ENCODE results near the gene ABLIM3.

Gene ABLIM3

DNA sequence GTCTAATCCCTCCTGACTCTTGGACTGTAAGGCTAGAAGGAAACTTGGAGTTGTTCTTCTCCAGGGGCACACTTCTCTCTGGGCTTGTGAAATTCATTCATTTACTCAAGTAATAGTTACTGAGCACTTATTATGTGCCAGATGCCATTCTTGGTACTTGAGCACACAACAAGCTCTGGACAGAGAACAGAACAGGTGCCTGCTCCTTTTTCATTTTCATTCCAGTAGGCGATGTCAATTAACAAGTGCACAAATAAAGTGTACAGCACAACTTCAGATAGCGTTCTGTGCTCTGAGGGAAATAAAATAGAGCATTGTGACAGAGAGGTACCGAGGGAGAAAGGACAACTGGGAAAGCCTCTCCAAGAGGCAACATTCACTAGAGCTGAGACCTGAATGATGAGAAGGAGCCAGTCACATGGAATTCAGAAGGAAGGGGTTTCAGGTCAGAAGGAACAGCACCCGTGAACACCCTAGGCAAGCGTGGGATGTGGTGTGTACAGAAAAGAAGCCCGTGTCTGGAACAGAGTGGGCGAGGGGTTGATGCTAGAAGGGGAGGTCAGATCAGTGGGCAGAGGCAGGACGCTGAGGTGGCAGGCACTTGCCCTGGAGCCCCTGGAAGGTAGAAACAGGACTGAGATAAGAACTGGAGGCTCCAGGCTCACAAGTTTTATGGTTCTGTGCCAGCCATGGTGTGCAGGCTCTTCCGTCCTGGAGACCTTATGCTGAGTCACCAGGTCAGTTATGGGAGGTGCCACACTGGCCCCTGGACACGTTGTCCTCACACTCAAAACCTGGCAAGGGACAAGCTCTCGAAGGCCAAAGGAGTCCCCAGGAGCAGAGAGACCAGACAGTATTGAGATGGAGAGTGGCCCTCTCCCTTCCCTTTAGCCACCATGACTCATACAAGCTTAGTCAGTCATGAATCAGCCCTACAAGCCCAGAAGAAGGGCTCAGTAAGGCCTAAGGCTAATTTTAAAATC, 7.2 kb upstream of the ABLIM3 start:
- DNase-seq (ENCODE audit: low read depth) = no peak

DNA sequence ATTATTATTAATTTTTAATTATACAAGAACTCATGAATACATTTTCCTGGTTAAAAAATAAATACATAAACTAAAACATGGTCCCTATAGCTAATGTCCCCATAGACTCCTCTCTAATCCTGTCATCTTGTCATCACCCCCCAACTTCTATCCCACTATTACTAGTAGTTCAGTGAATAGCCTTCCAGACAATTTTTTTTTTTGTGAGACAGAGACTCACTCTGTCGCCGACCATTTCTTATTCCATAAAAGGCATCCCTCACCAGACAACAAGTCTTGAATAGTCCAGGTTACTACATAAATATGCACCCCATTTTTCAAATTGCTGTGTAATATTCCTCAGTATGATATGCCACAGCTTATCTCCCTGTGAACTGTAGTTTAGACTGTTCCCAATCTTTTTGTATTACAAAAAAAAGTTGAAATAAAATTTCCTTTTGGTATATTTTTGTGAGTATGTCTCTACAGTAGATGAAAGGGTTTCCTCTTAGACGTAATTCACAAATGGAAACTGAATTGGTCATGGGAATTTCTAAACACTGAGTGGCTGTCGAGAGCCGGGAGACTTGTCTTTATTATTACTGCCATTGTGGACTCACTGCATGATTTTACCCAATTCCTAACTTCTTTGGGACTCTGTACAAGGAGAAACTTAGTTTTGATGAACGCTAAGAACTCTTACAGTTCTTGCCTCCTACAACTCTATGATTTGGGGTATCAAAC, 6.4 kb upstream of the ABLIM3 start:
- no peak for DNase-seq (ENCODE audit: low read depth)

DNA sequence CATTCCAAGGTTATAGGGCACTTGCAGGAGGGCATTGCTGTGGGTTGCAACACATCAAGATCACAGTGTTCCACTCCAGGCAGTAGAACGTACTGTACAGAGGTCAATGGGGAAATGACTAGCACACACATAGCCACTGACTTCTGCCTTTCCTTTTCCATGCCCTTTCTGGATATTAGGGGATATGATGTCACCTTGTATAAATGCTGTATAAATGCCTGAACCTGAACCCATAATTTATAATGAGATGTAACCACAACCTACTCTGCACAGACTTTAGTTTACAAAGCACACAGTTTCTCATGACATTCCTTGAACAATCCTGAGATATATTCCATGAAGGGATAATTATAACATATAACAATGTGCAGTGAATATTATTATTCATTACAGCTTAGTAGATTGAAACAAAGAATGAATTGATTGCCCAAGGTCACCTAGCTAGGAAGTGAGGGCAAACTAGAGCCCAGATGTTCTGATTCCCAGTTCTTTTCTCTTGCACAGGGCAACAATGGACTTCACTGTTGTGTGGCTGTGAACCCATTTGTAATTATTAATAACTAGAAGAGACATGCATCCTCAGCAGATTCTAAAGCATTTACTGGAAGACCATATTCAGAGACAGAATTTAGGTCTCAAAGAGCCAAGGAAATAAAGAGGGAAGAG, 5.6 kb upstream of the ABLIM3 start:
- DNase-seq (ENCODE audit: low read depth) = no peak

DNA sequence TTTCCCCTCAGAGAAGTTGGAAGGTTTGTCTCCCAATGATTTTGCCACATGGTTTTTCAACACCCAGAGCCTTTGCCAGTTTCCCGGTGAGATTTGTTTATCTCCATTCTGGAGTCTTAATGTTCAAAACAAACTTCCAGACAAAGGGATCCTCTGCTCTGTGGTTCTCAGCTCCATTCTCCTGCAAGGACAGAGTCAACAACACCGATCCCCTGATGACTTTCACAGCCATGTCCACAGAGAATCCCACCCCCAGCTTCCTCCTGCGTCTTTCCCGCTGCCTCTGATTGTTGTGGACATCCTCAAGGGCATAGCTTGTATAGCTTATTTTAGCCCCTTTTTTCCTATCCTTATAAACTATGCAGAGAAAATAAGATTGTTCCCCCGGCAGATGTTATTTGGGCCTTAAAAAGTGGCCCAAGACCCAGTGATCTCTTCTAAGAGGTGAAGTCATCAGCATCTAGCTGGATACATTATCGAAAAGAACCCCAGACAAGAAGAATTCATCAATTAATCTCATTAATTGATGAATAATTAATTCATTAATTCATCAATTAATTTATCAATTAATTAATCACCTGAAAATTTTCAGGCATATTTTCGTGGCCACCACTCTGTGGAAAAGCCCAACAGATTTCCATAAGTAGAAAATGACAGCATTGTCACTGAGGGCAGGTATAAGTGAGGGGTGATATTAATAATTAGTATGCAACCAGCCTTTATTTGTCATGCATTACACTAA, 2.9 kb upstream of the ABLIM3 start:
- DNase-seq (ENCODE audit: low read depth) = no peak

DNA sequence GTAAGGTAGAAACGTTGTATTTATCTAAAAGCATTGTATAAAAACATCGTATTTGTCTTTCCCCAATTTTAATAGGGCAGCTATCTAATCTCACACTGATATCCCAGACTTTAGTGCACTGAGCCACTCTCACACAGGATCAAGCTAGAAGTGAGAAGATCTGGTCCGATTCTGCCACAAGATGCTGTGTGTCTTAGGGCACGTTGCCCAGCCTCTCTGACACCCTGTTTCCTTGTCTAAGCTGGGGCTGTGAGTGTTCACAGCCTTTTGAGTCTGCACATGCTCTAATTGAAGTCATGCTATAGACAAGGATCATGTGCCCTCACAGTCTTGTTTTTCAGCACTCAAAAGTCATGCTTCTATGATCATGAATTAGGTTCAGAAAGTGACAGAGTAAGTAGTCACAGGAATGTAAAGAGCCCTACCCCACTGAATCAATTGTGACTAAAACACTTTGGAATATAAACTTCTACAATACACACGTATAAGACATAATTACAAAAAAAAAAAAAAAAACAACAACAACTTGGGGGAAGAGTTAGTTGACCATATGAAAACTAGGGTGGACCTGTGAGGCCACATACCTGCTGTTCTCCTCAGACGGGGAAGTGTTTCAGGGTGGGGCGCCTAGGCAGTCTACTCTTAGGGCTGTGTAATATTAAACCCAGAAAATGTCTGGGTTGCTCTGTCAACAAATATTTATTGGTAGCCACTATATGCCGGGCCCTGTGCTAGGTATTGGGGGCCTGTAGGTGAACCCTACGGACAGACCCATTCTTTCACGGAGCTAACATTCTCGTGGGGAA, 893 bp upstream of the ABLIM3 start:
- DNase-seq (ENCODE audit: low read depth) = no peak

DNA sequence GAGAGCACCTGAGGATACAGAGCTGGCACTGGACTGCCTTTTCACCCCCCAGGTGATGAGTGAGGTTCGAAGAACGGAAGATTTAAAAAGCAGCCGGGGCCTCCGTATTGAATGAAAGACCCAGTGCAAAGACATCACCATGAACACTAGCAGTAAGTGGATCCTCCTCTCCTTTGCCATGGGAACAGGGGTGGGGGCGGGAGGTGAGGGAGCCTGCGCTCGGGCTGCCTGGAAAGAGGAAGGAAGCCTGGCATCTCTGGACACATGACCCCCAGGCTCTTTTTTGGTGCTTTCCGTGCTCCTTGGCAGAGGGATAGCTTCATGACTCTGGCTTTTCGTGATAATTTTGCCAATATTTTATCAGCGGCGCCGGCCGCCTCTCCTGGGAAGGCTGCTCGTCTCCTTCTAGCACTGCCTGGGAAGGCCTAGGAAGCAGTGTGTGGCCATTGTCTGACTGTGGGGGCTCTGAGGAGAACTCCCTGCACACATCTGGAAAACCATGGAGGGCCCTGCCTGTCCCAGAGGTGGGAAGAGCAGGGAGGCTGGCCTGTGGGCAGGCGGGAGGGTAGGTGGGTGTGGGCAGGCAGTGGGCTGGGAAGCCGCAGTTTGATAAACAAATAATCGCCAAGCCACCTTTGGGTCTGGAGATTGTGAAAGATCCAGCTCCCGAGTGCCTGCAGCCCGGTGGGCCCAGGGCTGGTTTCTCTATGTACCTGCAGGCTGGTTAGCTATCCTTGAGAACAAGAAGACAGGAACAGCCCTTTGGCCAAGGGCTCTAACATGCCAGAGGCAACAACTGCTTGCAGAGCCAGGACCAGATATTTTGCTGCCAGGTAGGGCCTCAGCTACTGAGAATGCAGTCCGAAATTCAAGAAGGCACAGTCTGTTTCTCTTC, 911 bp downstream of the ABLIM3 start:
- no peak for DNase-seq (ENCODE audit: low read depth)

DNA sequence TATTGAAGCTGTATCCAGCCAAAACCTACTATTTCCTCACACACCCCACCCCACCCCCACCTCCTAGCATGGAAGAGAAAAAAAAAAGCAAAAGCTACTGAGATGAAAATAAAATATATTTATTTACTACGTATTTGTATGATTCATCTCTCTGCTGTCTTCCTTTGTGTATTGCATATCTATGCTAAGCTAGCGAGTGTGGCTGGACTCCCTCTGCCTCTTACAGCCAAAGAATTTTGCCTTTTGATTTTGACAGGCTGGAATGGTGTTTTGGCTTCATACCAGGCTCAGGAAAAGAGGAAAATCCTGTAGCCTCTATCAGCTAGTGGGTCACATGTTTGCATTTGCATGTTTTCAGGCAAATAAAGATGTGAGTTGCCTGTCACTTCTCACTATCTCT, 2.2 kb downstream of the ABLIM3 start:
- DNase-seq (ENCODE audit: low read depth) = no peak

DNA sequence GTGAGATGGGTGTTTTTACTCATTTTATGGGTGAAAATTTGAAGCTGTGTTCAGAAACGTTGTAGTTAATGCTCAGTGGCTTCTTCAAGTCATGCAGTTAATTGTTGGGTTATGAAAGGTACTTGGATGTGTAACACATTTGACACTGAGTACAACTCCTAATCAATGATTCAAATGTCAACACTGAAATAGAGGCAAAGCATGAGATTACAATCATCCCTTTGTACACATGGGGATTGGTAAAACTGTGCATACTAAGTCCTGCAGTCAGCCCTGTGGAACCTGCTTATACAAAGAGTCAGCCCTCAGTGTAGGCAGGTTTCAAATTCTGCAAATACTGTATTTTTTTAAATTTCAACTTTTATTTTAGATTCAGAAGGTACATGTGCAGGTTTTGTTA, 3.3 kb downstream of the ABLIM3 start:
- no peak for DNase-seq (ENCODE audit: low read depth)

DNA sequence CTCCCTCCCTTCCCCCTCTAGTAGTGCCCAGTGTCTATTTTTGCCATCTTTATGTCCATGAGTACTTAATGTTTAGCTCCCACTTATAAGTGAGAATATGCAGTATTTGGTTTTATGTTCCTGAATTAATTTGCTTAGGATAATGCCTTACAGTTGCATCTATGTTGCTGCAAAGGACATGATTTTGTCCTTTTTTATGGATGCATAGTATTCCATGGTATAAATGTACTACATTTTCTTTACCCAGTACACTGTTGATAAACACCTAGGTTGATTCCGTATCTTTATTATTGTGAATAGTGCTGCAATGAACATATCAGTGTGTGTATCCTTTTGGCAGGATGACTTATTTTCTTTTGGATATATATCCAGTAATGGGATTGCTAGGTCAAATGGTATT, 3.8 kb downstream of the ABLIM3 start:
- DNase-seq (ENCODE audit: low read depth) = no peak

DNA sequence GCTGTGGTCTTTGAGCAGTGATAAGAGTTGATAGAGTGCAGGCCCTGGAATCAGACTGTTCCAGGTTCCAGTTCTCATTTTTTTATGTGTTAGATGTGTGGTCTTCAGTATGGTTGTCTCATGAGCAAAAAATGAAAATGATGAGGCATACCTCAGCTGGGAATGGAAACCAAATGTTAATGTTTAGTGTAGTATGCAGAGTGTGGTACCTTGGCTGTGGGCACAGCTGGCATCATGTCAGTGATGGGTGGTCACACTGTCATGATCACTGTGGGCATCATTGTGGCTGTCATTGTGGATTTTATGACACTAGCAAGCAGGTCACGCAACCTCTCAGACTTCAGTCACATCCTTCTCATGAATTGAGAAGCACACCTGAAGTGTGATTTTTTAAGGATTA, 6.4 kb downstream of the ABLIM3 start:
- no peak for DNase-seq (ENCODE audit: low read depth)

DNA sequence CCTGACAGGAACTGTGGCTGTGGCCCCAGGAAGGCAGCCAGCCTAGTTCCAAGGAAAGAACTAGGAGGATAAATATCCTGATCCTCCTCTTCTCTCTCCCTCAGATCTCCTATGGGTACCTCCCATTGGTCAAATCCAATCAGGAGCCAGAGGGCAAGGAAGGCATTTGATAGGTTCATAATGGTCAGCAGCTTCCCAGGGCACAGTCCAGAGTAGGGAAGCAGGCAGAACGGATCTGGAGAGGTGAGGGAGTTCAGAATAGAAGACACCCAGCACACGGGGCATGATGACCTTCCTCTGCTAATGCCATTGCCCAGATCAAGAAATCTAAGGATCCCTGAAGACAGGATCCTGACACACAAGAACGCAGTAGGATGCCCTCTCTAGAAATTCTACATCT, 8.6 kb downstream of the ABLIM3 start:
- no peak for DNase-seq (ENCODE audit: low read depth)

DNA sequence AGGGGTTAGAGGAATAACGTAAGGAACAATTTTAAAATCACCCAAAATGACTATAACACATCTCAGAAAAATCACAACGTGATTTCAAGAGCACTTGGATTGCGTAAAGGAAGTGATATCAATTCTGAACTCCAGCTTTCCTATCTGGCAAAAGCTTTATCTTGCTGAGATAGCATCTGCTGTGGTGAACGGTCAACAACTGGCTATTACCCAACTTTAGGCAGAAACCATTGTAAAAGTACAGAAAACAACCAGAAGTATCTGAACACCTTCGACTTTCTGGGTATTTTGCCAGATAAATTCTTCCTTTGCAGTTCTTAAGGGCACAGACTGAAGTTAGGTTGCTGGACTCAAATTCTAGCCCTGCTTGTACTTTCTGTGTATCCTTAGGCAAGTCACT, 9.2 kb downstream of the ABLIM3 start:
- DNase-seq (ENCODE audit: low read depth) = no peak

DNA sequence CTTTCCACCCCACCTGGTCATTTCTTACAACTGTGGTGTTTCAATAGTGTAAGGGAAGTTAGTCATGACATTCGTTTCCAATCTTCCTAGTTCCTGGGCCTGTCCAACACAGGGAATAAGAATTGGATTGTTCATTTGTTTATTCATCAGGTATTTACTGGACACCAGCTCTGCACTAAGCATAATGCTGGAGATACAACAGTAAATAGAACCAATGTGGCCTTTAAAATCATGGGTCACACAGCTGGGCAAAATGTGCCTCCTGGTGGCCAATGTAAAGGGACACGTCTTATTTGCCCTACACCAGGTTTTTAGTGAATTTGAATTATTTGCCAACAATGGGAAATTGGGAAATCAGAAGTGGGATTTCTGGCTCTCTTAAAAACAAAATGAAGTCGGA, 10.4 kb downstream of the ABLIM3 start:
- DNase-seq (ENCODE audit: low read depth) = no peak

DNA sequence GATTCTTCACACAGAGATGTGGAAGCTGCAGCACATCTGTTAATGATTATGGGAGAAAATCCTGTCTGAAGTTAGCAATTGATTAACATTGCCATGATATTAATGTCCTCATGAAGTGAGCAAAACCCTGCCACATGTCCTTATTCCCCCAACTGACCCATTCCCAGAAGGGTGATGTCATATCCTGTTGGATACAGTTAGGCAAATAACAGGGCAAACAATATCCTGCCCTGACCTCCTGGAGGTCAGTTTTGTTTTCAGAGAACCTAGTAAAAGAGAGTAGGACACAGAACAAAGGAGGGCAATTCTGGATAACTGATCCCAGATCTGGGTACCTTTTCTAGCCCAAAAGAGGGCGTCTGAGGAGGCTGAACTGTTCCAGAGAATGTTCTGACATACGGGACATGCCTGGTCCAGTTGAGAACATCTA, 11.0 kb downstream of the ABLIM3 start:
- no peak for DNase-seq (ENCODE audit: low read depth)

DNA sequence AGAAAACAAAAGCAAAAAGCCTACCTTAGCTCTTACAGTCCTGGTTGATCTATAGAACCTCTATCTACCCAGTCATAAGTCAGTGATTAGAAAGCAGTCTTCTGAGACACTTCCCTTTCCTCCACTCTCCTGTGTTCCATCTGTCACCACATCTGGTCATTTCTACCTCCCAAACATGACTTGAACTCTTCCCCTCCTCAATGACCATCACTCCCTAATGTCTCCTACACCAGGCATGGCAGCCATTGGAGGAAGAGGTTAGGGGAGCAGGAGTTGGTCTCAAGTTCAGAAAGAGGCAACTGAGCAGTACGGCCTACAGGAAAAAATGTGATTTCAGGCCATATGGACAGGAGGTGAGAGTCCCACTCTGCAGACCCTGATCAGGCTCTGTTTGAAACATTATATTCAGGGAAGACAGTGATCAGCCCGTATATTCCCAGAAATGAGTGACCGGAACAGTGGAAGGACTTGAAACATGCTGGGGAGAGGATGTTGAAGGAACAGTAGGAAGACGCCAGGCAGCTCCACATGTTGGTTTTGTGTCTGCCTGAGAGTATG, 12.0 kb downstream of the ABLIM3 start:
- no peak for DNase-seq (ENCODE audit: low read depth)

DNA sequence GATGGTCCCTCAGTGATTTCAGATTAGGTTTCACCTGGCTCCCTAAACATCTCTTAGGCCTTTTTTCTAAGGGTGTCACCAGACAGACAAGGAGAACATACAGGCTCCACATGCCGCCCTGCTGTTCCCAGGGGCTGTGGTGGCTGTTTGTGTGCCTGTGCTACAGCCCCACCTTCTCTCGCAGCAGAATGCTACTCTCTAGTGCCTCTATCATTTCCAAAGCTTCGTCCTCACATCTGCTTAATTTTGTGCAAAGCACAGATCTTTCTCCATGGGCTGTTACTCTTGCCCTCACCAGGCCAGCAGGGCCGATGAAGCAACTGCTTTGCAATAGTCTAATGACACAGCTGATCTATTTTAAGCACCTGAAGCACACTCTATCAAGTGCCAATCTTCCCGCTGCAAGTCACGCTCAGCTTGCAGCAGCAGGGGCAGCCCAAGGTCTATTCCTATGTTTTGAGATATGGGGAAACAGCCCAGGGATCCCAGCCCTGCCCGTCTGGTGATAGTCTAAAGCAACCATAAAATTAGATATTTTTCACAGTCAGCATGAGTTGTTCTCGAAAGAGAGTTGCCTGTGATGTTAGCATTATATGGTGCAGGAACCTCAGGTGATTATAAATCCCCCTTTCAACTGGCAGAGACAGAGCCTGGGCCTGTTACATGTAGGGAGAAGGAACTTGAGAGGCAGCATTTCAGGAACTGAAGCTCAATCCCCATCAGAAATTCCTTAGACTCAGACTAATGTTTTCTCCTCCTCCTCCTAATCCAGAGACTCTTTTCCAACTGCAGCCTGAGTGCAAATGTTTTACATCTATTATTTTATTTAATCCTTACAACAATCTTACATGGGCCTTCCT, 12.7 kb downstream of the ABLIM3 start:
- no peak for DNase-seq (ENCODE audit: low read depth)

DNA sequence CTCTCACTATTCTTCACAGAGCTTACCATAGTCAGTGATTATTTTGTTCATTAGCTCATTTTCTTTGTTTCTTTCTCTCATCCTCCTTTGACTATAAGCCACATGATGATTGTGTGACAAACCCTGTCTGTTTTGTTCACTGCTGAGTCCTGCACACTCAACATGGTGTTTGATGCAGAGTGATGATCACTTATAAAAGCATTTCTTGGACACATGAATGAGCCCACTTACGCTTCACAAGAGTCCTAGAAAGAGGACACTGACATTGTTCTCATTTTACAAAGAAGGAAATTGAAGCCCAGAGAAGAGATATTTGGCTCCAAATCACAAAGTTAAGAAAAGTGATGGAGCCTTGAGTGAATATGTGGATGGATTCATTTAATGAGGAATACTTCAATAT, 13.4 kb downstream of the ABLIM3 start:
- DNase-seq (ENCODE audit: low read depth) = no peak

DNA sequence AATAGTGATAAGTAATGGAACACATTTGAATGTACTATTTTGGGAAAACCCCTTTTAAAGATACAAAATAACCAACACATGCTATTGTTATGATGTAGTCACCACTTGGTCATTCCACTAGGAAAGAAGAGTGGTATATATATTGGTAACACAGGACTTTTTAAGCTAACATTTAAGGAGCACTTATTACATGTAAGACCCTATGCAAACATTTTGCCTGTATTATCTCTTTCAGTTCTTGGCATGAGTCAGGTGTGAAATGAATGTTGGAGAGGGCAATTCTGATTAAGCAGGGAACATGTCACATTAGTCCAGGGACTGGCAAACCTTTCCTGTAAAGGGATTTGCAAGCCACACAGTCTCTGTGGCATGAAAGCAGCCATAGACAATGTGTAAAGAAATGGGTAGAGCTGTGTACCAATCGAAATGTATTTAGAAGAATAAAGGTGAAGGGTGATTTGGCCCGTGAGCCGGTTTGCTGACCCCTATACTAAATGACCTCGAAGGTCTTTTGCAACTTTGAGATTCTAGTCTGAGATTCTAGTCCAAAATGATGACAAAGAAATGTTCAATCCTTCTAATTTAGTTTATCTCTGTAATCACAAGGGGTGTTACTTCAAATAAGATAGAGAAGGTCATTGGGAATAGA, 15.3 kb downstream of the ABLIM3 start:
- no peak for DNase-seq (ENCODE audit: low read depth)
